Fibroblast of lung (primary cell): Measurements from ENCODE around the gene STK11IP.

Experiments
- EZH2 ChIP-seq: IDR thresholded peaks from 2 replicates; pipeline ENCODE4 v1.5.1; 2012; ENCODE audit warnings: low read length, control low read depth, mild to moderate bottlenecking; ENCODE audit errors: missing control alignments
- TF ChIP-seq, protein P1 (sequence below), 2 donors: IDR thresholded peaks in 1 of 2; conservative IDR thresholded peaks in 1 of 2; 1 replicate in 1 of 2; 2 replicates in 1 of 2; pipeline ENCODE4 v1.5.1; 2011 to 2012; ENCODE audit warnings: low read length in 2 of 2, control low read depth in 1 of 2, inconsistent platforms in 1 of 2, low read depth in 1 of 2, mild to moderate bottlenecking in 1 of 2

DNA sequence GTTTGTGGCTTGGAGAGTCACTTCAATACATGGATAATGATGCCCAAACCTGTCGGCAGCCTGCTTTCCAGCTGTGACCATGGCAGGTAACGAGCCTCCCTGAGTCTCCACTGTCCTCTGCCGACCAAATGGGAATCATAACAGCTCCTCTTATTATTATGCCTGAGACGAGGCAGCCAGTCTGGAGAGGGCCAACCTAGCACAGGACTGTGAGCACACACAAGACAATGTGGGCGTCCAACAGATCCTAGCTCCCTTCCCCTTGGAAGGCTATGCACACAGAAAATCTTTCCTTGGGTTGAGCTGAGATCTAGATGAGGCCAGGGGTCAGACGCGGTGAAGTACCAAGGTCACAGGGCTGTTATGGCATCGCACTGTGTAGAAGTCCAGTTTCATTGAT is 28.9 kb downstream of the STK11IP start:
- TF ChIP-seq, protein P1, sequence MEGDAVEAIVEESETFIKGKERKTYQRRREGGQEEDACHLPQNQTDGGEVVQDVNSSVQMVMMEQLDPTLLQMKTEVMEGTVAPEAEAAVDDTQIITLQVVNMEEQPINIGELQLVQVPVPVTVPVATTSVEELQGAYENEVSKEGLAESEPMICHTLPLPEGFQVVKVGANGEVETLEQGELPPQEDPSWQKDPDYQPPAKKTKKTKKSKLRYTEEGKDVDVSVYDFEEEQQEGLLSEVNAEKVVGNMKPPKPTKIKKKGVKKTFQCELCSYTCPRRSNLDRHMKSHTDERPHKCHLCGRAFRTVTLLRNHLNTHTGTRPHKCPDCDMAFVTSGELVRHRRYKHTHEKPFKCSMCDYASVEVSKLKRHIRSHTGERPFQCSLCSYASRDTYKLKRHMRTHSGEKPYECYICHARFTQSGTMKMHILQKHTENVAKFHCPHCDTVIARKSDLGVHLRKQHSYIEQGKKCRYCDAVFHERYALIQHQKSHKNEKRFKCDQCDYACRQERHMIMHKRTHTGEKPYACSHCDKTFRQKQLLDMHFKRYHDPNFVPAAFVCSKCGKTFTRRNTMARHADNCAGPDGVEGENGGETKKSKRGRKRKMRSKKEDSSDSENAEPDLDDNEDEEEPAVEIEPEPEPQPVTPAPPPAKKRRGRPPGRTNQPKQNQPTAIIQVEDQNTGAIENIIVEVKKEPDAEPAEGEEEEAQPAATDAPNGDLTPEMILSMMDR (conservative IDR thresholded peaks at IDR 0.05 in 1 of 2, IDR thresholded peaks at IDR 0.05 in 1 of 2; ENCODE audit: low read depth in 1 of 2, low read length in 2 of 2), result no peak
- no peak for TF ChIP-seq EZH2
